ENCODE measurements around the gene CHST8. TPM values are rescaled to one million over a fixed set of nuclear protein-coding genes. Genes with fewer than 3 reads are reported as not detected.

CHST8 gene
- total RNA-seq, 1 experiment from 2014 or later: not detected

DNA sequence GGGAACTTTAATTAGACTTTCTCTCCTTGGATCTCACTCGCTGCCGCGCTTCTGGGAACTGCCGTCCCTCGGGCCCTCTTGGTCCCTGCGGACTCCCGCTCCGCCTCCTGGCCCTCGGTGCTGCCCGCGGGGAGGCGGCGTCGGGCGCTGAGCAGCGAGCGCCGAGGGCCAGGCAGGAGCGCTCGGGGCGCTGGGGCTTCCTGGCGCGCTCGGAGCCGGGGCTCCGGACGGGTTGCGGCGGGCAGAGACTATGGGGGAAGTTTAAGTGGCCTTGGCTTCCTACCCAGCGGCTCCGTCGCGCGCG, 704 bp downstream of the CHST8 start:
- TF ChIP-seq, protein P1, sequence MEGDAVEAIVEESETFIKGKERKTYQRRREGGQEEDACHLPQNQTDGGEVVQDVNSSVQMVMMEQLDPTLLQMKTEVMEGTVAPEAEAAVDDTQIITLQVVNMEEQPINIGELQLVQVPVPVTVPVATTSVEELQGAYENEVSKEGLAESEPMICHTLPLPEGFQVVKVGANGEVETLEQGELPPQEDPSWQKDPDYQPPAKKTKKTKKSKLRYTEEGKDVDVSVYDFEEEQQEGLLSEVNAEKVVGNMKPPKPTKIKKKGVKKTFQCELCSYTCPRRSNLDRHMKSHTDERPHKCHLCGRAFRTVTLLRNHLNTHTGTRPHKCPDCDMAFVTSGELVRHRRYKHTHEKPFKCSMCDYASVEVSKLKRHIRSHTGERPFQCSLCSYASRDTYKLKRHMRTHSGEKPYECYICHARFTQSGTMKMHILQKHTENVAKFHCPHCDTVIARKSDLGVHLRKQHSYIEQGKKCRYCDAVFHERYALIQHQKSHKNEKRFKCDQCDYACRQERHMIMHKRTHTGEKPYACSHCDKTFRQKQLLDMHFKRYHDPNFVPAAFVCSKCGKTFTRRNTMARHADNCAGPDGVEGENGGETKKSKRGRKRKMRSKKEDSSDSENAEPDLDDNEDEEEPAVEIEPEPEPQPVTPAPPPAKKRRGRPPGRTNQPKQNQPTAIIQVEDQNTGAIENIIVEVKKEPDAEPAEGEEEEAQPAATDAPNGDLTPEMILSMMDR (IDR thresholded peaks at IDR 0.05; ENCODE audit: unreplicated experiment): no peak
- Mint-ChIP-seq H3K36me3 (ENCODE audit: insufficient read depth, unreplicated experiment) (no peaks in the 10 kb centered on the region), H3K27ac (ENCODE audit: low read depth, unreplicated experiment) (no peak overlapping the region), H3K9me3 (ENCODE audit: unreplicated experiment) (peaks cover 9% of the 10 kb centered on the region), H3K27me3 (ENCODE audit: insufficient read depth, unreplicated experiment) (no peaks in the 10 kb centered on the region), H3K4me1 (ENCODE audit: insufficient read depth, unreplicated experiment) (no peaks in the 10 kb centered on the region), H3K4me3 (ENCODE audit: unreplicated experiment) (no peak overlapping the region)
- intact Hi-C loops (cut with micrococcal nuclease): no loop called here
- BruUV-seq (replicated peaks): no TSS peak
- CTCF ChIA-PET: no interaction called here
- no peak for DNase-seq (ENCODE audit: unreplicated experiment)
- POLR2A ChIA-PET: no interaction called here

DNA sequence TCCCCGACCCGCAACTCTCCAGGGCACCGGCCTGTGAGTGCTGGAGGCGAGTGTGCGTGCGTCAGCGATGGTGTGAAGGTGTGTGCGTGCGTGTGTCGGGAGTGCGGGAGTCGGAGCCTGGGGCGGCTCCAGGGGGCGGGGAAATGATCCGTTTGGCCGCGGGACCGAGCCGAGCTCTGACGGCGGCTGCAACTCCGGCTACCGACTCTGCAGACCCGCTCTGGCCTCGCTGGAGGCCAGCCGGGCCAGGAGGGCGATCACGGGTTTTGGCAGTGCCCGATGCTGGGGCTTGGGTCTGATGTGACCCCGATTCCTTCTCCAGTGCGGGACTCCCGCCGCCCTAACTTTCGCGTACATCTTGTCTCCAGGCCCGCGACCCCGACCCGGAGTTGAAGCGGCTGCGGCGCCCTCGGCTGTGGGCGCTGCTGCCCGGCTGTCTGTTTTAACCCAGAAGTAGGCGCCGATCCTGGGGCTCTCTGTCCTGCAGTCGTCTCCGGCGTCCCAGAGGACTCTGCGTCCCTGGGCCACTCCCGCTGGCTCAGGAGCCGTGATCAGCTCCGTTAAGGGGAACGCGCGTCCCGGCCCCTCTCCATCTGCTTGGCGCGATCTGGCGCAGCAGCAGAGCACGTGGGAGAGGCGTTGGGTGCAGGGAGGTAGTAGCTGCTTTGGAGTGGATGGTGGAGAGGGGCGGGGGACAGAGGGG, 1.2 kb downstream of the CHST8 start:
- CTCF ChIA-PET: interaction anchor here (0.6 kb wide), 1 partner anchor 9 kb away, joined by 3 read pairs; no protein-coding TSS in a partner anchor
- intact Hi-C loops (cut with micrococcal nuclease): no loop called here
- H3K27ac Mint-ChIP-seq (ENCODE audit: low read depth, unreplicated experiment): no peak overlapping the region
- no peaks in the 10 kb centered on the region for H3K27me3 Mint-ChIP-seq (ENCODE audit: insufficient read depth, unreplicated experiment)
- H3K4me3 Mint-ChIP-seq (ENCODE audit: unreplicated experiment): no peak overlapping the region
- no TSS peak for BruUV-seq (replicated peaks)
- no peak for DNase-seq (ENCODE audit: unreplicated experiment)
- peaks cover 13% of the 10 kb centered on the region for H3K9me3 Mint-ChIP-seq (ENCODE audit: unreplicated experiment)
- H3K36me3 Mint-ChIP-seq (ENCODE audit: insufficient read depth, unreplicated experiment): no peaks in the 10 kb centered on the region
- POLR2A ChIA-PET: no interaction called here
- H3K4me1 Mint-ChIP-seq (ENCODE audit: insufficient read depth, unreplicated experiment): no peaks in the 10 kb centered on the region
- TF ChIP-seq, protein P1 (IDR thresholded peaks at IDR 0.05; ENCODE audit: unreplicated experiment): no peak

DNA sequence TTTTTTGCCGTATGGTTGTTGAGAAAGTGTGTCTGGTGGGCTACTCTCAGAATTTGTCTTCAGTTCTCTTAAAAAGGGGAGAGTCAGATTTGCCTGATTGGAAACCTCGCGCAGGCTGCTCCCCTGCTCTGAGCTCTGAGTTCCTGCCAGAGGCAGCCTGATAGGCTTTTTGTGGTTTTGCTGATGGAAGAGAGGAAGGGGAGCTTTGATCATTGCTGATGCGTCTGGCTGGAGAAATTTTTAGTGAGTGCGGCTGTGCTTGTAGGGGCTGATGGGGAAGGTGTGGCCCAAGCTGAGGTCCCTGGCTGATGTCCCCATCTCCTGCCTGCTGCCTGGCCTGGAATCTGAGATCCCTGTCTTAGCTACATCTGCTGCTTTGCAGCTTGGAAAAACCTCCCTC, 2.8 kb downstream of the CHST8 start:
- Mint-ChIP-seq H3K9me3 (ENCODE audit: unreplicated experiment) (peaks cover 7% of the 10 kb centered on the region), H3K36me3 (ENCODE audit: insufficient read depth, unreplicated experiment) (no peaks in the 10 kb centered on the region), H3K27me3 (ENCODE audit: insufficient read depth, unreplicated experiment) (no peaks in the 10 kb centered on the region), H3K4me1 (ENCODE audit: insufficient read depth, unreplicated experiment) (no peaks in the 10 kb centered on the region), H3K4me3 (ENCODE audit: unreplicated experiment) (no peak overlapping the region), H3K27ac (ENCODE audit: low read depth, unreplicated experiment) (no peak overlapping the region)
- no peak for DNase-seq (ENCODE audit: unreplicated experiment)
- intact Hi-C loops (cut with micrococcal nuclease): no loop called here
- CTCF ChIA-PET: no interaction called here
- POLR2A ChIA-PET: no interaction called here
- TF ChIP-seq, protein P1 (IDR thresholded peaks at IDR 0.05; ENCODE audit: unreplicated experiment): no peak
- no TSS peak for BruUV-seq (replicated peaks)

DNA sequence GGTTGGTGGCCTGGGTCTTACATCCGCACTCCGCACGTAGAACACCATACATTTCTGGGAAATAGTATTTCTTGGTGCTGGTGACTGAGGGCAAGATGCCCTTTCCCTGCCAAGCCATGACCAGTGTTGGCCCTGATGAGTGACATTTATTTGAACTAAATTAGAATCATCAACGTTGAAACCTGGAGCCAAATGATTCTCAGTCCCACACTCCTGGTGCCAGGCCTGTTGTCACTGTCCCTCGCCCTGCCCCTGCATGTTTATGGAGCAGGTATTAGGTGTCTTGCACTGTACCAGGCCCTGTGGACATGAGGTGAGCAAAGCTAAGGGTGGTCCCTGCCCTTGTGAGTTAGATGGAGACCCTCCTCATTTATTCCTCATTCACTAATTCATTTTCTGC, 5.8 kb downstream of the CHST8 start:
- H3K9me3 Mint-ChIP-seq (ENCODE audit: unreplicated experiment): peaks cover 7% of the 10 kb centered on the region
- no peak for DNase-seq (ENCODE audit: unreplicated experiment)
- ChIA-PET POLR2A (no interaction called here), CTCF (no interaction called here)
- H3K27ac Mint-ChIP-seq (ENCODE audit: low read depth, unreplicated experiment): no peak overlapping the region
- TF ChIP-seq, protein P1 (IDR thresholded peaks at IDR 0.05; ENCODE audit: unreplicated experiment): no peak
- H3K4me1 Mint-ChIP-seq (ENCODE audit: insufficient read depth, unreplicated experiment): no peaks in the 10 kb centered on the region
- H3K36me3 Mint-ChIP-seq (ENCODE audit: insufficient read depth, unreplicated experiment): no peaks in the 10 kb centered on the region
- BruUV-seq (replicated peaks): no TSS peak
- intact Hi-C loops (cut with micrococcal nuclease): no loop called here
- H3K27me3 Mint-ChIP-seq (ENCODE audit: insufficient read depth, unreplicated experiment): no peaks in the 10 kb centered on the region
- no peak overlapping the region for H3K4me3 Mint-ChIP-seq (ENCODE audit: unreplicated experiment)
